ENCODE data around the gene CLASP2.
A peak's percentile ranks its signal among the peaks of the same experiment; 100 is the strongest.

The CLASP2 gene

GRCh38 chr3:33722626-33723370 lies 4.7 kb upstream of the CLASP2 start:
- CTCF ChIA-PET, result interaction anchor here (1.1 kb wide), 1 partner anchor 54 kb away, joined by 4 read pairs; no protein-coding TSS in a partner anchor
- no peak for TF ChIP-seq CTCF (IDR thresholded peaks at IDR 0.05; ENCODE audit: insufficient read depth, low read length, missing control alignments)
- DNase-seq (ENCODE audit: low read depth, low spot score), result no peak
- POLR2A ChIA-PET, result no interaction called here
- no peak overlapping the region for H3K4me3 ChIP-seq (ENCODE audit: low read depth, low read length)

GRCh38 chr3:33722191-33722590 lies 4.1 kb upstream of the CLASP2 start:
- H3K4me3 ChIP-seq (ENCODE audit: low read depth, low read length), result no peak overlapping the region
- no peak for TF ChIP-seq CTCF (IDR thresholded peaks at IDR 0.05; ENCODE audit: insufficient read depth, low read length, missing control alignments)
- CTCF ChIA-PET, result interaction anchor here (1.1 kb wide), 1 partner anchor 54 kb away, joined by 4 read pairs; no protein-coding TSS in a partner anchor
- POLR2A ChIA-PET, result no interaction called here
- DNase-seq (ENCODE audit: low read depth, low spot score), result no peak

GRCh38 chr3:33718595-33718907 lies 497 bp upstream of the CLASP2 start:
- ChIA-PET POLR2A (no interaction called here), CTCF (interaction anchor here (1.6 kb wide), 1 partner anchor 57 kb away, joined by 6 read pairs; no protein-coding TSS in a partner anchor)
- DNase-seq (ENCODE audit: low read depth, low spot score), result no peak
- peak overlapping the region; percentile 80 for H3K4me3 ChIP-seq (ENCODE audit: low read depth, low read length)
- no peak for TF ChIP-seq CTCF (IDR thresholded peaks at IDR 0.05; ENCODE audit: insufficient read depth, low read length, missing control alignments)

GRCh38 chr3:33717616-33717865 lies 513 bp downstream of the CLASP2 start:
- ChIA-PET POLR2A (no interaction called here), CTCF (interaction anchor here (0.7 to 2.1 kb wide), 8 partner anchors 37 to 345 kb away, joined by 3 to 8 read pairs (median 4); no protein-coding TSS in a partner anchor)
- no peak for TF ChIP-seq CTCF (IDR thresholded peaks at IDR 0.05; ENCODE audit: insufficient read depth, low read length, missing control alignments)
- H3K4me3 ChIP-seq (ENCODE audit: low read depth, low read length), result peak overlapping the region; percentile 80
- no peak for DNase-seq (ENCODE audit: low read depth, low spot score)

GRCh38 chr3:33716227-33716626 lies 1.8 kb downstream of the CLASP2 start:
- DNase-seq (ENCODE audit: low read depth, low spot score), result no peak
- TF ChIP-seq CTCF (IDR thresholded peaks at IDR 0.05; ENCODE audit: insufficient read depth, low read length, missing control alignments), result no peak
- CTCF ChIA-PET, result interaction anchor here (0.7 to 2.3 kb wide), 13 partner anchors 26 to 344 kb away, joined by 3 to 11 read pairs (median 5); no protein-coding TSS in a partner anchor
- no peak overlapping the region for H3K4me3 ChIP-seq (ENCODE audit: low read depth, low read length)
- POLR2A ChIA-PET, result no interaction called here

- ChIA-PET CTCF (no interaction called here), POLR2A (no interaction called here)
- no peak for TF ChIP-seq CTCF (IDR thresholded peaks at IDR 0.05; ENCODE audit: insufficient read depth, low read length, missing control alignments)
- DNase-seq (ENCODE audit: low read depth, low spot score), result no peak
- H3K4me3 ChIP-seq (ENCODE audit: low read depth, low read length), result no peak overlapping the region
Measured at GRCh38 chr3:33711100-33711499, 7.0 kb downstream of the CLASP2 start.
